A673 (cell line): ENCODE results near the gene WDR59. TPM values are rescaled to one million over a fixed set of nuclear protein-coding genes. Genes with fewer than 3 reads are reported as not detected.

Experiments used
- BruUV-seq: library from RNA; stranded (reverse); fragments of 400-500 nt; replicated peaks from 2 replicates; lab custom pipeline; 2021; lab: Mats Ljungman, UMichigan
- CTCF ChIA-PET: fragments of 300-600 bp; sonication (Branson Sonifier 250); formaldehyde crosslinking; loops from one replicate; lab custom pipeline; 2022; ENCODE audit warnings: antibody characterized with exemption; lab: Charles Lee
- POLR2A ChIA-PET: fragments of 300-600 bp; sonication (Branson Sonifier 250); formaldehyde crosslinking; loops from one replicate; lab custom pipeline; 2022; ENCODE audit warnings: antibody characterized with exemption; ENCODE audit not compliant: low non-redundant PET; lab: Charles Lee
- DNase-seq: peaks from one replicate; pipeline ENCODE4 v3.0.0-alpha.2; 2015; ENCODE audit warnings: low spot score
- H3K27ac ChIP-seq: fragments of 200-600 bp; sonication (generic); 2 replicates; pipeline ENCODE4 v1.5.1; 2016; ENCODE audit warnings: mixed run types, low read depth, mild to moderate bottlenecking, mixed read lengths, antibody characterized with exemption, low read length; ENCODE audit not compliant: poor library complexity, severe bottlenecking
- H3K27me3 ChIP-seq: fragments of 200-600 bp; sonication (generic); replicated peaks from 2 replicates; pipeline ENCODE4 v1.6.1; 2017; ENCODE audit warnings: mixed run types, low read depth, mild to moderate bottlenecking, mixed read lengths, antibody characterized with exemption, low read length; ENCODE audit not compliant: insufficient read depth, poor library complexity
- H3K36me3 ChIP-seq: fragments of 200-600 bp; sonication (generic); 2 replicates; pipeline ENCODE4 v1.6.1; 2016; ENCODE audit warnings: mixed run types, mild to moderate bottlenecking, mixed read lengths, antibody characterized with exemption, low read length; ENCODE audit not compliant: insufficient read depth, poor library complexity, severe bottlenecking
- H3K4me1 ChIP-seq: fragments of 200-600 bp; sonication (generic); 2 replicates; pipeline ENCODE4 v1.6.1; 2017; ENCODE audit warnings: mixed run types, mild to moderate bottlenecking, mixed read lengths, antibody characterized with exemption, low read length; ENCODE audit not compliant: insufficient read depth, poor library complexity, severe bottlenecking
- H3K4me3 ChIP-seq: fragments of 200-600 bp; sonication (generic); 2 replicates; pipeline ENCODE4 v1.5.1; 2016; ENCODE audit warnings: low read depth, mixed run types, mild to moderate bottlenecking, mixed read lengths, low read length; ENCODE audit not compliant: poor library complexity, severe bottlenecking
- H3K9me3 ChIP-seq: fragments of 200-600 bp; sonication (generic); 2 replicates; pipeline ENCODE4 v1.6.1; 2016; ENCODE audit warnings: mixed run types, low read depth, mild to moderate bottlenecking, mixed read lengths, antibody characterized with exemption, low read length; ENCODE audit not compliant: poor library complexity, severe bottlenecking
- EZH2 ChIP-seq: fragments of 200-600 bp; sonication (generic); IDR thresholded peaks from 2 replicates; pipeline ENCODE4 v1.6.1; 2017; ENCODE audit warnings: borderline replicate concordance, low read depth, mild to moderate bottlenecking, mixed read lengths, antibody characterized with exemption, low read length; ENCODE audit not compliant: poor library complexity, severe bottlenecking
- intact Hi-C: fragments of 100-400 bp; cut with micrococcal nuclease; formaldehyde crosslinking; loops from one replicate; pipeline ENCODE4 v1.10.0; 2022; ENCODE audit not compliant: unreplicated experiment
- total RNA-seq: library from RNA; stranded (reverse); gene quantifications from 2 replicates; pipeline ENCODE4 v1.2.3, GENCODE V29; 2021
- TF ChIP-seq, protein P1 (sequence below): fragments of 300-800, 200-600 bp; sonication (generic); conservative IDR thresholded peaks from 2 replicates; pipeline ENCODE4 v1.5.1; 2017; ENCODE audit warnings: low read depth, mild to moderate bottlenecking, antibody characterized with exemption, low read length, moderate library complexity, mixed read lengths

The WDR59 gene
- total RNA-seq, 1 experiment from 2014 or later = 51.4 TPM

DNA sequence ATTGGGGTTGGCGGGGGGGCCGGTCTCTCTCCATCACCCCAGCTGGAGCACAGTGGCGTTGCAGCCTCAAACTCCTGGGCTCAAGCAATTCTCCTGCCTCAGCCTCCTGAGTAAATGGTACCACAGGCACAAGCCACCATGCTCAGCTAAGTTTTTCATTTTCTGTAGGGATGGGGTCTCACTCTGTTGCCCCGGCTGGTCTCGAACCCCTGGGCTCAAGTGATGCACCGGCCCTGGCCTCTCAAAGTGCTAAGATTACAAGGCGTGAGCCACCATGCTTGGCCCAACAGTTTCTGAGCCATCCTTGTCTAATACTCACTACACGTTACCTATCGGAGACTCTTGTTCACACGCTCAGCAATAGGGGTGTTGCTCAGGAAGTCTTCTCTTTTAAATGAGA, 11.6 kb downstream of the WDR59 start:
- peaks cover 3% of the 10 kb centered on the region for H3K36me3 ChIP-seq
- no peak for TF ChIP-seq EZH2
- TF ChIP-seq, protein P1, sequence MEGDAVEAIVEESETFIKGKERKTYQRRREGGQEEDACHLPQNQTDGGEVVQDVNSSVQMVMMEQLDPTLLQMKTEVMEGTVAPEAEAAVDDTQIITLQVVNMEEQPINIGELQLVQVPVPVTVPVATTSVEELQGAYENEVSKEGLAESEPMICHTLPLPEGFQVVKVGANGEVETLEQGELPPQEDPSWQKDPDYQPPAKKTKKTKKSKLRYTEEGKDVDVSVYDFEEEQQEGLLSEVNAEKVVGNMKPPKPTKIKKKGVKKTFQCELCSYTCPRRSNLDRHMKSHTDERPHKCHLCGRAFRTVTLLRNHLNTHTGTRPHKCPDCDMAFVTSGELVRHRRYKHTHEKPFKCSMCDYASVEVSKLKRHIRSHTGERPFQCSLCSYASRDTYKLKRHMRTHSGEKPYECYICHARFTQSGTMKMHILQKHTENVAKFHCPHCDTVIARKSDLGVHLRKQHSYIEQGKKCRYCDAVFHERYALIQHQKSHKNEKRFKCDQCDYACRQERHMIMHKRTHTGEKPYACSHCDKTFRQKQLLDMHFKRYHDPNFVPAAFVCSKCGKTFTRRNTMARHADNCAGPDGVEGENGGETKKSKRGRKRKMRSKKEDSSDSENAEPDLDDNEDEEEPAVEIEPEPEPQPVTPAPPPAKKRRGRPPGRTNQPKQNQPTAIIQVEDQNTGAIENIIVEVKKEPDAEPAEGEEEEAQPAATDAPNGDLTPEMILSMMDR = no peak
- BruUV-seq = no TSS peak
- no peak overlapping the region for H3K4me3 ChIP-seq
- H3K4me1 ChIP-seq = no peaks in the 10 kb centered on the region
- CTCF ChIA-PET = no interaction called here
- POLR2A ChIA-PET = no interaction called here
- H3K27me3 ChIP-seq = no peaks in the 10 kb centered on the region
- no peaks in the 10 kb centered on the region for H3K9me3 ChIP-seq
- no peak overlapping the region for H3K27ac ChIP-seq
- DNase-seq = no peak
- intact Hi-C loops = no loop called here

DNA sequence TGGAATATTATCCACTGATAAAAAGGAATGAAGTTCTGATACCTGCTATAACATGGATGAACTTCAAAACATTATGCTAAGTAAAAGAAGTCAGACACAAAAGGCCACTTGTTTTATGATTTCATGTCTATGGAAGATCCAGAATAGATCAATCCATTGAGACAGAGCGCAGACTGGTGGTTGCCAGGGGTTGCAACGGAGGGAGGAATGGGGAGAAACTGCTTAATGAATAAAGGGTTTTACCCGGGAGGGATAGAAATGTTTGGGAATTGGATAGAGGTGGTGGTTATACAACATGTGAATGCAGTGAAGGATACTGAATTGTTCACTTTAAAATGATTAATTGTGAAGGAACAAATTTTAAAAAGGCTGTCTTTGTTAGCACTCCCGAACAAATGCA, 30.2 kb downstream of the WDR59 start:
- BruUV-seq = no TSS peak
- POLR2A ChIA-PET = no interaction called here
- Histone ChIP-seq H3K9me3 (no peaks in the 10 kb centered on the region), H3K27ac (no peak overlapping the region), H3K36me3 (no peaks in the 10 kb centered on the region), H3K4me1 (no peaks in the 10 kb centered on the region), H3K27me3 (no peaks in the 10 kb centered on the region), H3K4me3 (no peak overlapping the region)
- intact Hi-C loops = no loop called here
- DNase-seq = no peak
- TF ChIP-seq, protein P1 = no peak
- no peak for TF ChIP-seq EZH2
- CTCF ChIA-PET = no interaction called here

DNA sequence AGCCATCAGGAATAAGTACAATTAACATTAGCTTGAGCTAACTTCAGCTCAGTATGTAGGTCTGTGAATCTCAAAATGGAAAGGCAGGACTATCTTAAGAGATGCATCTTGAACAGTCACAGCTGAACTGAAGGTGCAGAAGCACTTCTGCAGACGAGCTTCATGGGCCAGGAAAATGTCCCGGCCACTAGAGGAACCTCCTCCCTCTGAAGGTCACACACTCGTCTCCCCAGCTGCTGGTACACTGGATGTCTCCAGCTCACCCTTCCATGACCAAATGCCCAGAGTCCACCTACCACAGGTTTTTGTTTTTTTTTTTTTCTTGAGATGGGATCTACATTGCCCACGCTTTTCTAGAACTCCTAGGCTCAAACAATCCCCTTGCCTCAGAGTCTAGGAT, 33.2 kb downstream of the WDR59 start:
- Histone ChIP-seq H3K9me3 (no peaks in the 10 kb centered on the region), H3K27me3 (no peaks in the 10 kb centered on the region), H3K4me3 (no peak overlapping the region), H3K27ac (no peak overlapping the region), H3K4me1 (no peaks in the 10 kb centered on the region), H3K36me3 (peaks cover 5% of the 10 kb centered on the region)
- ChIA-PET POLR2A (interaction anchor here (0.6 kb wide), 1 partner anchor 1148 kb away, joined by 3 read pairs; no protein-coding TSS in a partner anchor), CTCF (no interaction called here)
- no peak for DNase-seq
- intact Hi-C loops = no loop called here
- no TSS peak for BruUV-seq
- no peak for TF ChIP-seq EZH2
- TF ChIP-seq, protein P1 = no peak
